ENCODE results near the gene AQP4.

Gene AQP4

DNA sequence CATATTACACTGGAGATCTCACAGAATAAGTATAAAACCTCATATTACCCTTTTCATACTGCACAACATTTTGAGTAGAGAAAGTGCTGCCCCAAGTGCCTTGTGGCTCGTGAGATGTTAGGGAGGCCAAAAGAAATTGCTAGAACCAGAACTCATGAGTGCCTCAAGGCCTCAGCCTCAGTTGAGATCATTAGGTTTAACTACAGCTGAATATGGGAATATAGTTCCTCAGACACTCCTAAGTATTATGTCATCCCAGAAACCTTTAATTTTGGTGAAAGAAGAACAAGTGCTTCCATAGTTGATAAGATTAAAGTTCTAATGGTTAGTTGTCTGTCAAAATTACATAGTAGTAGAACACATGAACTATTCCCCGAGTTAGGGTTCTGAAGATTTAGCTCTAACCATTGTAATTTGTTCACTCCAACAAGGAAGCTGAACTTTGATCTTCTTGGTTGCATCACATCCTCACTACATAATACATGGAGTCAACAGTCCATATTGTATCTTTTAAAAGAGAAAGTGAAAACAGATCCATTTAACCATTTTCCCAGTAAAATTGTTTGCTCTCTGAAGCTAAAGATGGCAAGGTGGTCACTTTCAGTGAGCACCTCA, 9.6 kb upstream of the AQP4 start:
- Histone ChIP-seq H3K27me3 (ENCODE audit: control insufficient read depth, low read length) (no peaks in the 10 kb centered on the region), H3K9me3 (ENCODE audit: control insufficient read depth, insufficient read depth, low read length) (no peaks in the 10 kb centered on the region), H3K27ac (ENCODE audit: low read depth, low read length) (no peak overlapping the region), H3K4me2 (ENCODE audit: low read length) (no peak overlapping the region), H3K4me1 (ENCODE audit: control insufficient read depth, low read length) (no peaks in the 10 kb centered on the region), H3K9me2 (replicated peaks; ENCODE audit: control insufficient read depth, low read length) (no peaks in the 10 kb centered on the region), H3K36me3 (ENCODE audit: control insufficient read depth, low read length) (no peaks in the 10 kb centered on the region), H3K4me3 (ENCODE audit: low read length) (no peak overlapping the region), H3K79me2 (ENCODE audit: control insufficient read depth, low read length) (no peaks in the 10 kb centered on the region), H3F3A (ENCODE audit: control insufficient read depth, insufficient read depth) (no peaks in the 10 kb centered on the region), H4K20me1 (ENCODE audit: control insufficient read depth, insufficient read depth, low read depth, low read length) (no peaks in the 10 kb centered on the region)
- TF ChIP-seq, protein P1, sequence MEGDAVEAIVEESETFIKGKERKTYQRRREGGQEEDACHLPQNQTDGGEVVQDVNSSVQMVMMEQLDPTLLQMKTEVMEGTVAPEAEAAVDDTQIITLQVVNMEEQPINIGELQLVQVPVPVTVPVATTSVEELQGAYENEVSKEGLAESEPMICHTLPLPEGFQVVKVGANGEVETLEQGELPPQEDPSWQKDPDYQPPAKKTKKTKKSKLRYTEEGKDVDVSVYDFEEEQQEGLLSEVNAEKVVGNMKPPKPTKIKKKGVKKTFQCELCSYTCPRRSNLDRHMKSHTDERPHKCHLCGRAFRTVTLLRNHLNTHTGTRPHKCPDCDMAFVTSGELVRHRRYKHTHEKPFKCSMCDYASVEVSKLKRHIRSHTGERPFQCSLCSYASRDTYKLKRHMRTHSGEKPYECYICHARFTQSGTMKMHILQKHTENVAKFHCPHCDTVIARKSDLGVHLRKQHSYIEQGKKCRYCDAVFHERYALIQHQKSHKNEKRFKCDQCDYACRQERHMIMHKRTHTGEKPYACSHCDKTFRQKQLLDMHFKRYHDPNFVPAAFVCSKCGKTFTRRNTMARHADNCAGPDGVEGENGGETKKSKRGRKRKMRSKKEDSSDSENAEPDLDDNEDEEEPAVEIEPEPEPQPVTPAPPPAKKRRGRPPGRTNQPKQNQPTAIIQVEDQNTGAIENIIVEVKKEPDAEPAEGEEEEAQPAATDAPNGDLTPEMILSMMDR (IDR thresholded peaks at IDR 0.05; ENCODE audit: low read depth, low read length, poor library complexity, severe bottlenecking), result no peak
- no peak for TF ChIP-seq EZH2phosphoT487 (IDR thresholded peaks at IDR 0.05; ENCODE audit: borderline replicate concordance, low read length)

GRCh38 chr18:26874283-26874682, 8.8 kb upstream of the AQP4 start:
- Histone ChIP-seq H3F3A (ENCODE audit: control insufficient read depth, insufficient read depth) (no peaks in the 10 kb centered on the region), H3K4me3 (ENCODE audit: low read length) (no peak overlapping the region), H3K4me2 (ENCODE audit: low read length) (no peak overlapping the region), H3K27ac (ENCODE audit: low read depth, low read length) (no peak overlapping the region), H4K20me1 (ENCODE audit: control insufficient read depth, insufficient read depth, low read depth, low read length) (no peaks in the 10 kb centered on the region), H3K36me3 (ENCODE audit: control insufficient read depth, low read length) (no peaks in the 10 kb centered on the region), H3K79me2 (ENCODE audit: control insufficient read depth, low read length) (no peaks in the 10 kb centered on the region), H3K9me2 (replicated peaks; ENCODE audit: control insufficient read depth, low read length) (no peaks in the 10 kb centered on the region), H3K27me3 (ENCODE audit: control insufficient read depth, low read length) (no peaks in the 10 kb centered on the region), H3K9me3 (ENCODE audit: control insufficient read depth, insufficient read depth, low read length) (no peaks in the 10 kb centered on the region), H3K4me1 (ENCODE audit: control insufficient read depth, low read length) (no peaks in the 10 kb centered on the region)
- TF ChIP-seq, protein P1 (IDR thresholded peaks at IDR 0.05; ENCODE audit: low read depth, low read length, poor library complexity, severe bottlenecking), result no peak
- TF ChIP-seq EZH2phosphoT487 (IDR thresholded peaks at IDR 0.05; ENCODE audit: borderline replicate concordance, low read length), result no peak

GRCh38 chr18:26869640-26870039, 4.1 kb upstream of the AQP4 start:
- no peaks in the 10 kb centered on the region for H3F3A ChIP-seq (ENCODE audit: control insufficient read depth, insufficient read depth)
- H3K9me3 ChIP-seq (ENCODE audit: control insufficient read depth, insufficient read depth, low read length), result no peaks in the 10 kb centered on the region
- no peak overlapping the region for H3K4me2 ChIP-seq (ENCODE audit: low read length)
- TF ChIP-seq, protein P1 (IDR thresholded peaks at IDR 0.05; ENCODE audit: low read depth, low read length, poor library complexity, severe bottlenecking), result no peak
- no peaks in the 10 kb centered on the region for H3K27me3 ChIP-seq (ENCODE audit: control insufficient read depth, low read length)
- H4K20me1 ChIP-seq (ENCODE audit: control insufficient read depth, insufficient read depth, low read depth, low read length), result no peaks in the 10 kb centered on the region
- peaks cover 4% of the 10 kb centered on the region for H3K4me1 ChIP-seq (ENCODE audit: control insufficient read depth, low read length)
- no peaks in the 10 kb centered on the region for H3K79me2 ChIP-seq (ENCODE audit: control insufficient read depth, low read length)
- H3K9me2 ChIP-seq (replicated peaks; ENCODE audit: control insufficient read depth, low read length), result no peaks in the 10 kb centered on the region
- H3K4me3 ChIP-seq (ENCODE audit: low read length), result no peak overlapping the region
- no peaks in the 10 kb centered on the region for H3K36me3 ChIP-seq (ENCODE audit: control insufficient read depth, low read length)
- H3K27ac ChIP-seq (ENCODE audit: low read depth, low read length), result no peak overlapping the region
